ENCODE results near the gene OSGIN1.
"Not testable (repeated sequence)": the region's sequence is repeated elsewhere in the genome, so short reads cannot be mapped to it uniquely, and the experiment has no call there.

OSGIN1 gene

GRCh38 chr16:83942074-83942473, 11.0 kb upstream of the OSGIN1 start:
- FAIRE-seq = no peak

- FAIRE-seq = no peak
These were observed 10.1 kb upstream of the OSGIN1 start for GRCh38 chr16:83942815-83943515.

GRCh38 chr16:83943516-83944050, 9.5 kb upstream of the OSGIN1 start:
- no peak for FAIRE-seq

DNA sequence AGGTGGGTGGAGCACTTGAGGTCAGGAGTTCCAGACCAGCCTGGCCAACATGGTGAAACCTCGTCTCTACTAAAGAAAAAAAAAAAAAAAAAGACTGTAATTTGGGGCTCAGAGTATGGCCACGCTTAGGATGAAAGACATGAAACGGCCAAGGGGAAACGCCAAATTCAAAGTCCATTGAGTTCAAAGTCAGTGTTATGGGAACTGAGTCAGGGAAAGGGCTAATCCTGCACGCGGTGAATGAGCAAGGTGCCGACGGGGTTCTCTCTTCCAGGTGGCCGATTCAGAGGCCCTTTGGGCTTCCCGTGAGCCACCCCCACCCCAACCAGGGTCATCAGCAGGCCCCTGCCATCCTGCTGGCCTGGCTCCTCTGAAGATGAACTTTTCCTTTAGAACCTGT, 7.5 kb upstream of the OSGIN1 start:
- no peak for FAIRE-seq

GRCh38 chr16:83946154-83946780, 6.8 kb upstream of the OSGIN1 start:
- no peak for FAIRE-seq

DNA sequence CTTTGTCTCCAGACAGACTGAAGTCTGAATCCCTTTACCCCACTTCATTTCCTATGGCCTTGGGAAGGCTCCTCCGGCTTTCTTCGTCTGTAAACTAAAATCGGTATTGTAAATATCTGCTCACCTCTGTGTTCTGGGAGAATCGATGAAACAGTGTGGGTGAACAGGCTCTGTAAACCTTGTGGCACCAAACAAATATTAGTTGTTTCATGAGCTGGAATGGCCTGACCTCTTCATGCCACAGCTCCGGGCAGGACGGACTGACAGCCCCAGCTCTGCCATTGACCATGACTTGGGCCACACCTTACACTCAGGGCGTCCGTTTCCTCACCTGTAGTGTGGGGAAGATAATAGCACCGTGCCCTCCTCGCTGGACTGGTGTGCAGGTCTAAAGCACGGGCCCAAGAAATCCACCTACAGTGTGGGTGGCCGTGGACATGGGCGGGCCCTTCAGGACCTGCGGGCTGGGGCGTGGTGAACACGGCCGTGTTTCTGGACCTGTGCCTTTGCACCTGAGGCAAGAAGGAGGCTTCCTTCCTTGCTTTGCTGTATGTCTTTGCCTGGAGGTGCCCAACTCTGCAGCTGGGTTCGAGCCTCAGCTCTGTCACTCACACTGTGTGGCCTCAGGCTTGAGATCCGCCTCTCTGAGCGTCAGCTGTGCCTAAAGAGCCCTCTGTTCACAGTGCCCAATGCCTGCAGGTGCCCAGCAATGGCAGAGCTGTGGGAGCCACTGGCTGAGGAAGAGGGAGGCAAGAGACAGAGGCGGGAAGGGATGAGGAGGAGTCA, 6.1 kb upstream of the OSGIN1 start:
- no peak for FAIRE-seq

GRCh38 chr16:83947642-83948234, 5.3 kb upstream of the OSGIN1 start:
- no peak for FAIRE-seq

DNA sequence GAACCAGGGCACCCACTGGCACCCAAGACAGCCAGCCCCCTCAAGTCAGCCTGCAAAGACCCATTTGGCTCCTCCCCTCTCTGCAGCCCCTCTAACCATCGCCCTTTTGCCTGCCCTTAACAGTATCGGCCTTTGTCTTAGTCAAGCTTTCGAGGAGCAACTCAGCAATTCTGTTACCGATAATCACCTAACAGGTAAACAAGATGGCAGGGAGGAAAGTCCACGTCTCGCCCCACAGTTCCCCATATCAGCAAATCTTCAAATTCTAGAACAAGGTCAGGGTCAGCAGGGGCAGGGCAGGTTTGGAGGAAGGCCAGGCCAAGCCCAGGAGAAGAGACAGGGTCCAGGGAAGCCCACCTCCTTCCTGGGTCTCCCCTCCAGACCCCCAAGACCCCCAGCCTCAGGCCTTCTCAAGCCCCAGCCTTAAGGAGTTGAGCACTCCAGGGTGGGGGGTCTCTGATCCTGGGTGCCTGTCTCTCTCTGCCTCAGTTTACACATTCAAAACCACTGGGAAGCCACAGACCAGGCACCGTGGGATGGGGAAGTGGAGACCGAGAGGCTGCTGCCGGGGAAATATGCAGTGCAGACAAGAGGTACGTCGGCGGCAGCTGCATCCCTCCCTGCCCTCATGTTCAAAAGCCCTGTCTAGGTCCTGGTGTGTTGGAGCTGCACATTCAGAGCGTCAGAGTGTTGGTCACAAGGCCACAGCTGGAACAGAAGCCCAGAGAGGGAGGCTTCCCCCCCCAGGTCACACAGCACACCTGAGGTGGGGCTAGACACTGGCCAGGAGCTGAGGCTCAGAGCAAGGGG, 3.9 kb upstream of the OSGIN1 start:
- no peak for FAIRE-seq

GRCh38 chr16:83949724-83950001, 3.4 kb upstream of the OSGIN1 start:
- no peak for FAIRE-seq

- not testable (repeated sequence) for FAIRE-seq
These were observed 2.1 kb upstream of the OSGIN1 start for GRCh38 chr16:83950862-83951399.

- FAIRE-seq = no peak
These were observed 1.5 kb upstream of the OSGIN1 start for GRCh38 chr16:83951544-83951943.

GRCh38 chr16:83952587-83952939, 477 bp upstream of the OSGIN1 start:
- no peak for FAIRE-seq

- no peak for FAIRE-seq
These were observed 946 bp downstream of the OSGIN1 start for GRCh38 chr16:83953796-83954576.

- no peak for FAIRE-seq
These were observed 1.6 kb downstream of the OSGIN1 start for GRCh38 chr16:83954577-83955016.

DNA sequence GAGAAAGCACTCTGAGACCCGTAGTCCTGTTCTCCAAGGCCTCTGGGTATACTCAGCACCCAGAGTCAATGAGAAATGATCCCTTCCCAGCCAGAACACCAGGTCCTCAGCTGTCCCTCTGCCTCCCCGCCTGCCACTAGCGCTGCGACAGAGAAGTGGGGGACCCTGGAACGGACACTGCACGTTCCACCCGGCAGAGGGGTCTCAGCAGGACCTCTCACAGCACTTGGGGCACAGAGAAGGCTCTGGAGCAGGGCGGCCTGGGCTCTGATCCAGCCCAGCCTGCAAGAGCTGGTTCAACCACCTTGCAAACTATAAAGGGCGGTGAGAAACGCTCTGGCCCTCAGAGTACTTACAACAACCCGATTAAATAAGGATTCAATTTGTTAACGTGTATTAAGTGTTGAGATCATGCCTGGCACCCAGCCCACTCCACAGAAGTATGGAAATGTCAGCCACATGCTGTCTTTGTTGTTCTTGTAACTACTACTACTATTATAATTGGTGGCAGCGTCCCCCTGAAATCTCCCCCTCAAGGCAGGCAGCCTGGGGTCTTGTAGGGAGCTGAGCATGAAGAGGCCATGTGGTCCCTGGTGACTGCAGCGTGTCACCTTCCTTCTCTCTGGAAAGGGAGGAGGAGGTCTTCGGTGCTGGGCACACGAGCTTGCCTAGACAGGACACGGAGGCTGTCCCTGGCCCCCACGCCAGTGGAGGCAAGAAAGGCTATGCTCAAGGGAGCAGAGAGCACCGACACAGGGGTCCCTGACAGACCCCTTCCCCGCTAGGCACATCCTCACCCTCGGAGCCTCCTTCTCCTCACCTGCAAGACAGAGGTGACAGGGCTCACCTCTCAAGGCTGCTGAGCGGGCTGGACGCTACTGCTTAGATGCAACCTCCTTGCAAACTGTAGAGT, 2.4 kb downstream of the OSGIN1 start:
- no peak for FAIRE-seq

DNA sequence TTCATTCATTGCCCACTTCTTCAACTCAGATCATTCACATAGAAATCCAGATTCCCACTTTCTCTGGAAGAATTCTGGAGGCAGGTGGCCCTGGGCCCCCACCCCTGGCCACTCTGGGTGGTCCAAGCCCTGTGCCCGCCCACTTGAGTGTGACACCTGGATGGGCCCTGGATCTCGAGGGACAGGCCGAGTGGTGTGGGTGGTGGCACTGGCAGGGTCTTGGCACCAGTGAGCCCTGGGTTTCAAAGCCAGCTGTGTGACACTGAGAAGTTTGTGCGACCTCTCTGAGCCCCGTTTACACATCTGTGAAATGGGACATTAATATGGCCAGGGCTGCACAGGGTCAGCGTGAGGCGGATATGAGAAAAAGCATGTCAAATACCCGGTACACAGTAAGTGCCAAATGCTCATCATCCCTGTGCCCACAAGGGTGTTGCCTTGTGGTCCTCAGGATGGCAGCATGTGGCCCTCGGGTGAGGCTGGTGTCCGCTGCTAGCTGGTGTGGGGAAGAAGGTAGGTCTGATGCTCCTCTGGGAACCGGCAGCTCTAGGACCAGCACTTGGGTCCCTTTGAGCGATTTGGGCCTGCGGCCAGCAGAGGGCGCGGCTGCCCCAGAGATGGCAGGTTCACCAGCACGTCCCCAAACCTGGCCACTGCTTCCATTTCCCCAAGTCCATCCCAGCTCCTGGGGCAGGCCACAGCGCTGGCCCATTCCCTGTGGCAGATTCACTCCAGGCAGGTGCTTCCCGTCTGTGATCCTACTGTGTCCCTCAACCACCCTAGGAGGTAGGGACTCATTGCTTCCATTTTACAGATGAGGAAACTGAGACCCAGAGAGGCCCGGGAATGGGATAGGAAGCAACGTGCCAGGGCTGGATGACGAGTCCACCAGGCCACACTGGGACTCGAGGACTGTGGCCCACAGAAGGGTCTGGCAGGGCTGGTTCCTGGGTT, 3.6 kb downstream of the OSGIN1 start:
- no peak for FAIRE-seq

DNA sequence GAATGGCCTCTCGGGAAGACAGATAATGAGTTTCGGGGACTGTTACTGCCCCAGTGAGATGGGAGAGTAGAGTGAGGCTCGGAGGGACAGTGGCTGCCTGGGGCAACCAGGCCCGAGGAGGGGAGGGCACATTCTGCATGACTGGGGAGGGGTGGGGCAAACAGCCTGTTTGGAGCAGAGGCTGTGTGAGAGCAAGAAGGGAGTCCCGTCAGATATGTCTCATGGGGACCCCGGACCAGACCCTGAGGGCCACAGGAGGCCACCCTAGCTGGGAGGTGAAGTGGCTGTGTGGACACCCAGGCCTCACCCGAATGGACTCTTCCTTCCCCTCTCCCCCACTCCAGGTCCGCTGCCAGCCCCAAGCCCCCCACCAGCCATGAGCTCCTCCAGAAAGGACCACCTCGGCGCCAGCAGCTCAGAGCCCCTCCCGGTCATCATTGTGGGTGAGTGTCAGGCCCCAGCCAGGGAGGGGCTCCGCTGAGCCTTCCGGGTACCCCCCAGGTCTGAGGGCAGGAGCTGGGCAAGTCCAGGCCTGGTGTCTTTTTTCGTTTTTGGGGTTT, 4.3 kb downstream of the OSGIN1 start:
- FAIRE-seq = no peak

DNA sequence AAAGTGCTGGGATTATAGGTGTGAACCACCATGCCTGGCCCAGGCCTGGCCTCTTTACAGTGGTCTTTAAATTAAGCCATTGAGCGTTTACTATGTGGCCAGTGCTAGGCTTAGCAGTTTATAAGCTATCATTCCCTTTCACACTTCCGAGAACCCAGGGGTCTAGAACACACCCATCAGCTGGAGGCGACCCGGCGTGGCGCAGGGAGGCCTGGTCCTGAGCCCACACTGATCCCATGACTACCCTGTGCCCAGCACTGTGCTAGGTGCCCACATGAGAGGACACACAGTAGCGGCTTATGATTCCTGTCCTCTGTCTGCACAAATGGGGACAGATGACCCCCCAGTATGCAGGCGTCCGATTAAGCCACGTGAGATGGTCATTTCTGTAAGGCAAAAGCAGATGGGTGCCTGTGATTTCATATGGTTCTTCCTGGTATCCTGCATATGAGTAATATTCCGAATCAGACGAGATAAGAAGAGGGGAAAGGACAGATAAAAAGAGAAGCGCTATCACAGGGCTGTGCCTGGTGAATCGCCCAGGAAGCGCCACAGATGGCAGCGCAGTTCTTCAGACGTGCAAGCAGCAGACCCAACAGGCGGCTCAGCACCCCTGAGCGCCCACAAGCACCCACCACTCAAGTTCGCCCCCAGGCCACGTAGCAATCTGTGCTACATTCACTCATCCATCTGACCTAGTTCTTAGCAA, 5.3 kb downstream of the OSGIN1 start:
- no peak for FAIRE-seq
